Activated naive CD8-positive, alpha-beta T cell treated with anti-CD3 and anti-CD28 coated beads, Interleukin-2, amount 50 U/mL, for 16 hours (primary cell): ENCODE measurements around the gene SMAGP.
"Not testable (repeated sequence)": the region's sequence is repeated elsewhere in the genome, so short reads cannot be mapped to it uniquely, and the experiment has no call there.

Source experiments
- DNase-seq: peaks from one replicate; pipeline ENCODE4 v3.0.0-alpha.2; 2020; ENCODE audit warnings: low read depth, low spot score

Gene SMAGP

GRCh38 chr12:51225234-51225633, 45.0 kb downstream of the SMAGP start:
- DNase-seq = no peak

GRCh38 chr12:51224625-51225024, 45.6 kb downstream of the SMAGP start:
- DNase-seq = no peak

- no peak for DNase-seq
These were observed 47.8 kb downstream of the SMAGP start for GRCh38 chr12:51222461-51222860.

- not testable (repeated sequence) for DNase-seq
These were observed 50.4 kb downstream of the SMAGP start for GRCh38 chr12:51219857-51220256.

GRCh38 chr12:51219322-51219721, 50.9 kb downstream of the SMAGP start:
- DNase-seq = no peak

GRCh38 chr12:51218607-51219161, 51.5 kb downstream of the SMAGP start:
- no peak for DNase-seq

GRCh38 chr12:51217968-51218606, 52.1 kb downstream of the SMAGP start, which contains the start of gene POU6F1:
Gene POU6F1 (minus strand): TSS chr12:51218062. CDS start chr12:51206836, 11,226 bp downstream.
- DNase-seq = no peak

GRCh38 chr12:51217133-51217967, 52.9 kb downstream of the SMAGP start:
- DNase-seq = no peak

- DNase-seq = no peak
These were observed 53.6 kb downstream of the SMAGP start for GRCh38 chr12:51216642-51217041.

- no peak for DNase-seq
These were observed 55.3 kb downstream of the SMAGP start for GRCh38 chr12:51214895-51215294.

- no peak for DNase-seq
These were observed 59.4 kb downstream of the SMAGP start for GRCh38 chr12:51210690-51211395.

GRCh38 chr12:51209259-51209658, 61.0 kb downstream of the SMAGP start:
- no peak for DNase-seq

GRCh38 chr12:51208016-51208660, 62.1 kb downstream of the SMAGP start:
- DNase-seq = no peak

- no peak for DNase-seq
These were observed 64.9 kb downstream of the SMAGP start for GRCh38 chr12:51205350-51205749.

GRCh38 chr12:51202718-51203117, 67.5 kb downstream of the SMAGP start:
- no peak for DNase-seq

- DNase-seq = no peak
These were observed 69.4 kb downstream of the SMAGP start for GRCh38 chr12:51200806-51201205.

GRCh38 chr12:51200156-51200555, 70.1 kb downstream of the SMAGP start:
- no peak for DNase-seq

- no peak for DNase-seq
These were observed 70.8 kb downstream of the SMAGP start for GRCh38 chr12:51199366-51199945.

- no peak for DNase-seq
These were observed 71.4 kb downstream of the SMAGP start for GRCh38 chr12:51198568-51199365.
